Measurements from ENCODE around the gene MORN1. TPM values are rescaled to one million over a fixed set of nuclear protein-coding genes. Genes with fewer than 3 reads are reported as not detected.

The MORN1 gene
- total RNA-seq, 4 donors from 2014 or later: 5.0 to 14.6 (median 9.2) TPM

- no peaks in the 10 kb centered on the region for H3K4me1 ChIP-seq
- WGBS, 2 donors (ENCODE audit: low coverage in 1 of 2): no CpG with 5 or more reads among the region's 10 CpGs
- no peak overlapping the region for H3K27ac ChIP-seq
- no peaks in the 10 kb centered on the region for H3K9me3 ChIP-seq
- no peaks in the 10 kb centered on the region for H3K36me3 ChIP-seq
- no peak overlapping the region for H3K4me3 ChIP-seq
- no peak for TF ChIP-seq CTCF (IDR thresholded peaks at IDR 0.05)
- no peak for ATAC-seq
- H3K27me3 ChIP-seq: no peaks in the 10 kb centered on the region
Measured at GRCh38 chr1:2337501-2337900, 53.9 kb downstream of the MORN1 start.

- no peaks in the 10 kb centered on the region for H3K4me1 ChIP-seq
- WGBS, 2 donors (ENCODE audit: low coverage in 1 of 2): 100% methylated on average over 1 of the region's 23 CpGs; no CpG with 5 or more reads in 1 of the 2 donors
- no peak overlapping the region for H3K4me3 ChIP-seq
- H3K27me3 ChIP-seq: no peaks in the 10 kb centered on the region
- ATAC-seq: no peak
- H3K27ac ChIP-seq: no peak overlapping the region
- no peaks in the 10 kb centered on the region for H3K36me3 ChIP-seq
- H3K9me3 ChIP-seq: no peaks in the 10 kb centered on the region
- no peak for TF ChIP-seq CTCF (IDR thresholded peaks at IDR 0.05)
- TF ChIP-seq POLR2AphosphoS5 (IDR thresholded peaks at IDR 0.05): no peak
- no peak for TF ChIP-seq EP300 (IDR thresholded peaks at IDR 0.05)
- TF ChIP-seq POLR2A (IDR thresholded peaks at IDR 0.05): no peak
Measured at GRCh38 chr1:2337081-2337480, 54.3 kb downstream of the MORN1 start.

GRCh38 chr1:2336499-2336898, 54.9 kb downstream of the MORN1 start:
- no peaks in the 10 kb centered on the region for H3K27me3 ChIP-seq
- H3K9me3 ChIP-seq: no peaks in the 10 kb centered on the region
- peaks cover 0 to 1% (median 0%) of the 10 kb centered on the region in 3 donors for H3K4me1 ChIP-seq
- no CpG with 5 or more reads among the region's 11 CpGs for WGBS, 2 donors (ENCODE audit: low coverage in 1 of 2)
- no peak for ATAC-seq
- H3K27ac ChIP-seq: no peak overlapping the region
- H3K4me3 ChIP-seq: no peak overlapping the region
- TF ChIP-seq EP300 (IDR thresholded peaks at IDR 0.05): no peak
- no peak for TF ChIP-seq CTCF (IDR thresholded peaks at IDR 0.05)
- TF ChIP-seq POLR2A (IDR thresholded peaks at IDR 0.05): no peak
- TF ChIP-seq POLR2AphosphoS5 (IDR thresholded peaks at IDR 0.05): no peak
- H3K36me3 ChIP-seq: no peaks in the 10 kb centered on the region

GRCh38 chr1:2335721-2336455, 55.5 kb downstream of the MORN1 start:
- no peaks in the 10 kb centered on the region for H3K27me3 ChIP-seq
- H3K9me3 ChIP-seq: no peaks in the 10 kb centered on the region
- no peak overlapping the region for H3K4me3 ChIP-seq
- no peaks in the 10 kb centered on the region for H3K36me3 ChIP-seq
- WGBS, 2 donors (ENCODE audit: low coverage in 1 of 2): 90% methylated on average over 2 of the region's 36 CpGs; no CpG with 5 or more reads in 1 of the 2 donors
- TF ChIP-seq EP300 (IDR thresholded peaks at IDR 0.05): no peak
- TF ChIP-seq POLR2AphosphoS5 (IDR thresholded peaks at IDR 0.05): no peak
- TF ChIP-seq POLR2A (IDR thresholded peaks at IDR 0.05): no peak
- no peak for TF ChIP-seq CTCF (IDR thresholded peaks at IDR 0.05)
- no peak for ATAC-seq
- peaks cover 2 to 8% (median 6%) of the 10 kb centered on the region in 3 donors for H3K4me1 ChIP-seq
- H3K27ac ChIP-seq: no peak overlapping the region

- no peak for ATAC-seq
Measured at GRCh38 chr1:2334883-2335534, 56.3 kb downstream of the MORN1 start.

More at GRCh38 chr1:2334883-2335534, 56.3 kb downstream of the MORN1 start:
- H3K4me3 ChIP-seq: no peak overlapping the region
- H3K4me1 ChIP-seq: peaks cover 2 to 16% (median 14%) of the 10 kb centered on the region in 3 donors
- H3K9me3 ChIP-seq: no peaks in the 10 kb centered on the region
- no peaks in the 10 kb centered on the region for H3K36me3 ChIP-seq
- WGBS, 2 donors (ENCODE audit: low coverage in 1 of 2): 58 to 80% methylated on average over 2 to 8 of the region's 33 CpGs
- no peak overlapping the region for H3K27ac ChIP-seq
- TF ChIP-seq CTCF (IDR thresholded peaks at IDR 0.05) (no peak), EP300 (IDR thresholded peaks at IDR 0.05) (no peak), POLR2AphosphoS5 (IDR thresholded peaks at IDR 0.05) (no peak), POLR2A (IDR thresholded peaks at IDR 0.05) (no peak)
- no peaks in the 10 kb centered on the region for H3K27me3 ChIP-seq

Data from gastroesophageal sphincter (tissue), 4 donors.